NCI-H187 (cell line): ENCODE measurements around the gene IRF9.

Experiments
- DNase-seq, 2 experiments: peaks; one replicate each; lab custom pipeline; 2025; lab: John Stamatoyannopoulos, UW

Gene IRF9, protein sequence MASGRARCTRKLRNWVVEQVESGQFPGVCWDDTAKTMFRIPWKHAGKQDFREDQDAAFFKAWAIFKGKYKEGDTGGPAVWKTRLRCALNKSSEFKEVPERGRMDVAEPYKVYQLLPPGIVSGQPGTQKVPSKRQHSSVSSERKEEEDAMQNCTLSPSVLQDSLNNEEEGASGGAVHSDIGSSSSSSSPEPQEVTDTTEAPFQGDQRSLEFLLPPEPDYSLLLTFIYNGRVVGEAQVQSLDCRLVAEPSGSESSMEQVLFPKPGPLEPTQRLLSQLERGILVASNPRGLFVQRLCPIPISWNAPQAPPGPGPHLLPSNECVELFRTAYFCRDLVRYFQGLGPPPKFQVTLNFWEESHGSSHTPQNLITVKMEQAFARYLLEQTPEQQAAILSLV

DNA sequence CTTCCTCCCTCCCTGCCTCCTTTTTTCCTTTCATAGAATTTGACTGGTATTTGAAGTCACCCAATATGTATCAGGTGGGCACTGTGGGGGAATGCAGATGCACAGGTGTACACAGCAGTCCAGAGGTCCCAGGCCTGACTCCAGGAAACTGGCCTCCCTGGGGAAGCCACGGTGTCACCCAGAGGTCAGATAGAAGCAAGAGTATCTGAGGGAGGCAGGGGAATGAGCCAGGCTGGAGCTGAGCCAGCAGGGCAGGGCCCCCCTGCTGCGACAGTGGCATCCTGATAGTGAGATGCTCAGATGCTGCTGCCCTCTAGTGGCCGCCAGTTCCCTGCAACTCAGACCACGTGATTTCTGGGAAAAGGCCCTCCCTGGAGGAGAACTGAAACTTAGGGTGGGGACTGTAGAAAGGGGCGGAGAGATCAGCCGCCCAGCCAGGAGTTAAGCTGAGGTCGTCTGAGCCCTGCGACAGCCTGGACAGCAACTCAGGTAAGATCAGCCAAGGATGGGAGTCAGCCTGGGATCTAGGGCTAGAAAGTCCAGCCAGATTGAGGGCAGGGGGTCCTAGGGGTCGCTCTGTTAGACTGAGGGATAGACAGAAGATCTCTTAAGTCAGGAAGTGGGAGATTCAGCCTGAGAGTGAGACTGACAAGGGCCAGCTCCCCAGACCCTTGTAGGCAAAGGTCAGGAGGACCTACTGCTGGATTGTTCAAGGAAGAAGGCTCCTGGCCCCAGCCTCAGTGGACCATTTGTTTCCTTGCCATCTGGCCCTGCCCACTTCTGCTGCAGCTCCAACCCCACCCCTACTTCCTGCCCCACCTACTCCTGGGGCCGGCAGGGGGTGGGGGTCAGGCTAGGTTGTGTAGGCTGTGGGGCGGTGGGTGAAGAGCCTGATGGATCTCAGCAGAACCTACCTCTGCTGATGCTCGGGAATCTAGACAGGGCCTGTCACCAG lies at the start of gene IRF9:
Gene IRF9 (plus strand): TSS at position 416 of the 955 bp plus-strand sequence. CDS start 880 bp downstream, outside the sequence.
- peak; percentile 95 to 98 for DNase-seq

DNA sequence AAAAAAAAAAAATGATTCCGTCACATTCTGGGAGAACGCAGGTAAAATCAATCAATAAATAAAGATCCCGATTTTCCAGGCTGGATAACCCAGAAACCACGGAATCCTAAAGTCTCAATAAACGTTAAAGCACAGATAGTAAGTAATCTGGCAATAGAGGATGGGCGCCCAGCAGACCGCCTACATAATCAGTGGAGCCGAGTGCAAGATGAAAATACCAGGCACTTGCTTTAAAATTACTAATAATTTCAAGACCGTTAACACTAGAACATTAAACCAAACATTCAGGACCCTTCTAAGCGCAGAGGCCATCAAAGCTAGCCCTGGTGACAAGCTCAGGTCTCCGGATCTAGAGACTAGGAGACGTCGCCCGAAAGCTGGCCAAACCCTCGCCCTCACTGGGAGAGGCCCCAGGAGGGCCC lies 47.7 kb upstream of the IRF9 start:
- DNase-seq = no peak

DNA sequence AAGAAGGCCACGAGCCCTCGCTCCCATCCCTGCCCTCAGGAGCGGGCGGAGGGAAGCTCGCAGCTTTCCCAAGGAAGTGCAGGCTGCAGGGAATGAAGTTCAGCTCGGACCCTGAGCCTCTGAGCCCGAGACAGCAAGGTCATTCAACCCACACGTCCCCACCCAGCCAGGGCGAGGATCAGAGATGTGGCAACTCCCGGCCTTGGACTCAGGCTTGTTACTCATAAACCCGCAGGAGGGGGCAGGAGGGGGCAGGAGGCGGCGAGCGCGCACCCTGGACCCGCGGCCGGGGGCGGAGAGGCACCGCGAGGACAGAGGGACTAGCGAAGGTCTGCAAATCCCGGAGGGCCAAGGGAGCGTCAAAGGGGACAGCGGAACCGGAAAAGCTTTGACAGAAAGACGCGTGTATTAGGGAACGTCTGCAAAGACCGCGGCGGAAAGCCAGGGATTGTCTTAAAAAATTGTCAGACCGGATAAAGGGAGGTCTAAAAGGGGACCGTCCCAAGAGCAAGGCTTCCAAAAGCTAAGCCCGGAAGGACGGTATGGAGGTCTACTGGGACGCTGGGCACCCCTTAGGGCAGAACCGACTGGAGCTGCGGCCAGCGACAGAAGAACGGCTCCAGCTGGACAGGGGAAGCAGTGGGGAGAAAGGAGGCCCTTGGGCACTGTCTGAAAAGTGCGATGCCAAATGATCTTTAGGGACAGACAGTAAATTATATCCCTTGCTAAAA lies 47.1 kb upstream of the IRF9 start:
- DNase-seq = peak; percentile 67 to 73

DNA sequence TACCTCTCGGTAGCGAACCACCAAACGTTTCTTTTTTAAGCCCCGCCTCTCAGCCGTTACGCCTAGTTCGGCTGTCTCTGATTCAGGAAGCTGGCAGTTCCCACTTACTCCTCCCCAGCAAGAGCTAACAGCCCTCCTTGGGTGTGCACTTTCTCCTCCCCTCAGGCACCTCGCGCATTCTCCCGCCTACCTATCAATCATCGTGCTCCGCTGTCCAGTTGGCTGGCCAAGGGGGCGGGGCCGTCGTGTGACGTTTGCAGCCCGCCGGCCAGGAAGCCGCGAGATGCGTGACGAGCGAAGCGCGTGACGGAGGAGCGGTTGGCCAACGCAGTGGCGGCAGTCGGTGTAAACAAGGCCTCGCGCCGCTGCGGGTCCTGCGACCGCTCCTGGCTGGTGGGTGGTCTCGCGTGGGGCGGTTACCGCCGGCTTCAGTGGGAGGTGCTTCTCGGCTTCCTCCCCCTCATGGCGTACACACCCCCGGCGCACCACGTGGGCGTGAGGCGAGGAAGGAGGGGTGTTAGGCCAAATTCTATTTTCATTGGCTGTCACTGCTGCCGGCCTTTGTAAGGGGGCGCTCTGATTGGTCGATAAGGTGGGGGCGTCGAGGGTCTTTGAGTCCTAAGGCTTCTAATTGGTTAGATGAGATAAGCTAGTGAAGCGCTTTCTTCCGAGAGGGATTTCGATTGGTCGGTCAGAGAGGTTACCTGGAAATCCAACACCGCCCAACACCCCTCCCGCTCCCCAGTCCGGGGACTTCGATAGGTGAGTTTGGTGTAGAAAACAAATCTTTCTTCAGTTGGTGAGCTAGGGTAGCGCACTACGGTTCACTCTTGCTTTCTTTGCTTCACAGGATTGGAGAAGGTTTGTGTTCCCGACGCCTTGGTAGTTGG lies 46.3 kb upstream of the IRF9 start, which contains the start of the genes DCAF11 and NRL:
Gene DCAF11 (plus strand): TSS at position 246 of the 890 bp plus-strand sequence. CDS start 818 bp downstream, outside the sequence.
Gene NRL (minus strand): TSS at position 418 of the 890 bp plus-strand sequence. CDS start 32,101 bp downstream, outside the sequence.
- DNase-seq = peak; percentile 99

DNA sequence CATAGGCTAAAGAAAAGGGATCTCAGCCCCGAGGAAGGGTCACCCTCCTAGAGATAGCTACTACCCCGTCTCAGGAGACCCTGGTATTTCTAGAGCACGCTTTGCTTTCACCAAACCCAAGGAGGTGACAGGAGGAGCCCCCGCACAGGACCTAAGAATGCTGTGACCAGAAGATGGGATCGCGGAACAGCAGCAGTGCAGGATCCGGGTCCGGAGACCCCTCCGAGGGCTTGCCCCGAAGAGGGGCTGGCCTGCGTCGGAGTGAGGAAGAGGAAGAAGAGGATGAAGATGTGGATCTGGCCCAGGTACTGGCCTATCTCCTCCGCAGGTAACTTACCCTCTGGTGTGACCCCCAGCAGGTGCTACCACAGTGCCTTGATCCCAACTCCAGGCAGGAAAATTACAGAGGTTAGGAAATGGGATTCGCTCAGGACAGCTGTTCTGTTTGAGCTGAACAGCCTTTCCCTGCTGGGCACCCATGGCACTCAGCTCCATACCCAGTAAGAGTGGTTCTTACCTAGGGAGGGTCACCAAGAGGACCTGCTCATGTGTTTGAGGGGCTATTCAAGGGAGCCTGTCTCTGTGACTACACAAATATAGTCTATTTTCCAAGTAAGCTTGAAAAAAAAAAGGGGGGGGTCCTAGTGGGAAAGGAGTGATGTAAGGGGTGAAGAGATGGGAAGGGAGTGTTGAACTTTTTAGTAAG lies 45.5 kb upstream of the IRF9 start:
- DNase-seq = no peak

DNA sequence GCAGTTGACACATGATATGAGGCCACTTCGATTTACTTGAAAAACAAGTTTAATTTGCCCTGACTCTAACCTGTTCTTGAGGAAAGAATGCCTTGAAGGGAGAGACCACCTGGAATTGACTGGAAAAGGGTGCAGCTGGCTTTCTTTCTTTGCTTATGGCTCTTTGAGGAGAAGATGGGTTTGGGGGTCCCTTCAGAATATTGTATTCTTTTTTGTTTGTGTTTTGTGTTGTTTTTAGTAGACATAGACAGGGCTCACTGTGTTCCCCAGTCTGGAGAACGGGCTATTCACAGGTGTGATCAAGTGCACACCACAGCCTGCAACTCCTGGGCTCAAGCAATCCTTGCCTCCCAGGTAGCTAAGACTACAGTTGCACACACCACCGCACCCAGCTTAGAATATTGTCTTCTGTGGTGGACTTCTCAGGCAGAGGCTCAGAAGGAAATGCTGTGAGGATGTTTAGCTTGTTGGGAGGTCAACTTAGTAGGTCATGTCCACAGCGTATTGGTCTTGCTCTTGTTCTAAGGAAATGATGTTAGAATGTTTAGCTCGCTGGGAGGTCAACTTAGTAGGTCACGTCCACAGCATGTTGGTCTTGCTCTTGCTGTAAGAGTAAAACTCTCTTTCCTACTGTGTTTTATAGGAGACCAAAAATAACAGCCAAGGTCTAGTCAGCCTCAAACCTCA lies 44.8 kb upstream of the IRF9 start:
- no peak for DNase-seq

DNA sequence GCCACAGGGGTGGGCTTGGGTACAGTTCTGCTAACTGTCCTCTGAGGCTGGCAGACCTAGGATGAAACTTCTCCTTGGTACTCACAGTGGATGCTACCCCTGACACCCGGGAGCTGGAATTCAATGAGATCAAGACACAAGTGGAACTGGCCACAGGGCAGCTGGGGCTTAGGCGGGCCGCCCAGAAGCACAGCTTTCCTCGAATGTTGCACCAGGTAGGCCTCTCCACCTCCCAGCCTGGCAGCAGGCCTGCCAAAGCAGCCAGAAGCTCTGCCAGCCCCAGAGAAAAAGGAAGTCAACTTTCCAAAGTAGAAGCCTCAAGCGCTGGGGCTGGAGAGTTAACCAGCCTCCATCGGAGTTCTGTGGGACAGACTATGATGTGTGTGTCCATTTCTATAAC lies 43.9 kb upstream of the IRF9 start:
- no peak for DNase-seq

DNA sequence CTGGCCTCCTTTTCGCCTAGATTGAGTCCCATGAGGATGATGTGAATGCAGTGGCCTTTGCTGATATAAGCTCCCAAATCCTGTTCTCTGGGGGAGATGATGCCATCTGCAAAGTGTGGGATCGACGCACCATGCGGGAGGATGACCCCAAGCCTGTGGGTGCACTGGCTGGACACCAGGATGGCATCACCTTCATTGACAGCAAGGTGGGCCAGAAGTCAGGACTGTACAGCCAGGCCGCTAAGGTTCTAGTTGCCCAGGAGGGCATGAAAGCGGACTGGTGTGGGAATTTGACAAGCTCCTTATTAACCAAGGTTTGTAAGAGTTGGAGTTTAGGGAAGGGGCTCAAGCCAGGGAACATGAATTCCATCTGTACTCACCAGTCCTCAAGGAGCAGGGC lies 41.4 kb upstream of the IRF9 start:
- no peak for DNase-seq

DNA sequence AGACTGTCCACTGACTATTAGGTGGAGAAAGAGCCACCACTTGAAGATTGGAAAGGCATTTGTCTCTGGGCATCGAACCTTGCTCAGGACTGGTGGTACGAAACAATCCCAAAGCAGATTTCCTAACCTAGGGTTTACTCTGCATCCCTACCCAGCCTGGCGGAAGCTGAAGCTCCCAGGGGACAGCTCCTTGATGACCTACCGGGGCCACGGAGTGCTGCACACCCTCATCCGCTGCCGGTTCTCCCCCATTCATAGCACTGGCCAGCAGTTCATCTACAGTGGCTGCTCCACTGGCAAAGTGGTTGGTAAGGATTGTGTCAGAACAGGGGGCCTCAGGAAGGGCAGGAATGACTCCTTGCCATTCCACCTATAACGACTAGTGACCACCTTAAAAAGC lies 39.9 kb upstream of the IRF9 start:
- no peak for DNase-seq

DNA sequence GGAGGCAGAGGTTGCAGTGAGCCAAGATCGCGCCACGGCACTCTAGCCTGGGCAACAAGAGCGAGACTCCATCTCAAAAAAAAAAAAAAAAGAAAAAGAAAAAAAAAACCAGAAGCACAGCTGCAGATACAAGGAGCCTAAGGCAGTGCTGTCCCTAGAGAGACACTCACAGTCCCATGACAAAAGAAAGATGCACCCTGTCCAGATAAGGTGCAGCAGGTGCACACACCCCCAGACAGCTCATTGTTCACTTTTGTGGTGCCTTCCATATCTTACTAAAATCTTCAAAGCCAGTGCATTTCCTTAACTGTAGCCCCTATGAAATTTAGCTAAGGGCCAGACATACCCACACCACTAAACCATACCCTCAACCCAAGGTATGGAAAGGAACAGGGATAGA lies 38.6 kb upstream of the IRF9 start:
- DNase-seq = no peak

DNA sequence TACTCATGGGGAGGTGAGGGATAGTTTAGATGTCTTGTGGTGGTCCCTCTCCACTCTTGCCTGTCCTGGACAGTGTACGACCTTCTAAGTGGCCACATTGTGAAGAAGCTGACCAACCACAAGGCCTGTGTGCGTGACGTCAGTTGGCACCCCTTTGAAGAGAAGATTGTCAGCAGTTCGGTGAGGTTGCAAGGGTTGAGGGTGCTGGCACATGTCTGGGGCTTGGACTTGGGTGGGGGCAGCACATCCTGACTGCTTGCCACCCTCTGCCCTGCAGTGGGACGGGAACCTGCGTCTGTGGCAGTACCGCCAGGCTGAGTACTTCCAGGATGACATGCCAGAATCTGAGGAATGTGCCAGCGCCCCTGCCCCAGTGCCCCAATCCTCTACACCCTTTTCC lies 38.2 kb upstream of the IRF9 start:
- no peak for DNase-seq

DNA sequence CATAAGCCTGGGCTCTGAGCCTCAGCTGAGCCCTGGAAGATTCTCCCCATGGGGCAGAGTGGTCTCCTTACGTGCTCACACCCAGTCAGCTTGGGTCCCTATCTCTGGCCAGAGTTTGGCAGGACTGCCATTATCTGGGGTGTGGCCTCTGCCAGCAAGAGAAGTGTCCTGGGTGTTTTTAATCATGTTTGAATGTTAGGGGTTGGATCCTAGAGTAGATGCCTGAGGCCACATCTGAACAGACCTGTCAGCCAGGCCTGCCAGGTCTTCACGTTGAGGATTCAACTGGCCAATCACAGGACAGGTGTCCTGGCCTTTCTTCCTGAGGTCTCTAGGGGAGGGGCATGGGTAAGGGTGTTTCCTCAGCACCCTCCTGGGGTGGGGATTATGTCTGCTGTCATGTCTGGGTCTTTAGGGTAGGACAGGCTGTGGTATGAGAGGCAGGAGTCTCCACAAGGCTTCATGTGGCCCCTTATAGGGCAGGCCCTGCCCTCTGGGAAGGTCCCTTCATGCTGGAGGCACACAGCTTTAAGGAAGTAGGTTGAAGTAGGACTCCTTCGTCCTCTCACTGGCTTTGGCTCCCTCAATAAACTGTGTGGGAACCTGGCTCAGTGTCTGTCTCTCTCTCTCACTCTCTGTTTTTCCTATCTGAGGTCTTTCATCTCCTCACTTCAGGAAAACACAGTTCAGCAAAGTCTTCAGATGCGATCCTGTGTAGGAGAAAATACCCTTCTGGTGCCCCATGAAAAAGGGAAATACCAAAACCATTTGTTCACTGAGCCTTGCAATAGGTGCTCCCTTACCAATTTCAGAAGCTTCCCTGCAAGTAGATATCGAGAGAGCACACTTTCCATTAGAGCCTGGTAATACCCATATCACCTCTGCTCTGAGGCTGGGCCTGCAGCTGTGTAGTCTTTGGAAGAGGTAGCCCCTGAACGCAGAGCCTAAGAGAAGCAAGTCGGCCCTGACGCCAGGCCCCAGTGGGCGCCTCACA lies 37.3 kb upstream of the IRF9 start:
- DNase-seq = no peak

DNA sequence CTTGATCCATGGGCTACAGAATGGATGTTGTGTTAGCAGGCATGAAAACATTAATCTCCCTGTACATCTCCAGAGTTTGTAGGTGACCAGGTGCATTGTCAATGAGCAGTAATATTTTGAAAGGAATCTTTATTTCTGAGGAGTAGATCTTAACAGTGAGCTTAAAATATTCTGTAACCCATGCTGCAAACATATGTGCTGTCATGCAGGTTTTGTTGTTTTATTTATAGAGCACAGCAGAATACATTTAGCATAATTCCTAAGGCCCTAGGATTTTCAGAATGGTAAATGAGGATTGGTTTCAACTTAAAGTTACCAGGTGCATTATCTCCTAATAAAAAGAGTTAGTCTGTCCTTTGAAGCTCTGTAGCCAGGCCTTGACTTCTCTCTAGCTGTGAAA lies 34.1 kb upstream of the IRF9 start:
- no peak for DNase-seq

DNA sequence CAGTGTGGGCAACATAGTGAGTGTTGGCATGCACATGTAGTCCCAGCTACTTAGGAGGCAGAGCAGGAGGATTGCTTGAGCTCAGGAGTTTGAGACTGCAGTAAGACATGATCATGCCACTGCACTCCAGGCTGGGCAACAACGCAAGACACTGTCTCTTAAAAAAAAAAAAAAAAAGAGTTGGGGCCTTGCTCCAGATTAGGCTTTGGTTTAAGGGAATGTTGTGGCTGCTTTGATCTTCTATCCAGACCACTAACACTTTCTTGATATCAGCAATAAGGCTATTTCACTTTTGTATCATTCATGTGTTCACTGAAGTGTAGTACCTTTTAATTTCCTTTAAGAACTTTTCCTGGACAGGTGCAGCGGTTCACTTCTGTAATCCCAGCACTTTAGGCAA lies 33.4 kb upstream of the IRF9 start:
- DNase-seq = no peak

DNA sequence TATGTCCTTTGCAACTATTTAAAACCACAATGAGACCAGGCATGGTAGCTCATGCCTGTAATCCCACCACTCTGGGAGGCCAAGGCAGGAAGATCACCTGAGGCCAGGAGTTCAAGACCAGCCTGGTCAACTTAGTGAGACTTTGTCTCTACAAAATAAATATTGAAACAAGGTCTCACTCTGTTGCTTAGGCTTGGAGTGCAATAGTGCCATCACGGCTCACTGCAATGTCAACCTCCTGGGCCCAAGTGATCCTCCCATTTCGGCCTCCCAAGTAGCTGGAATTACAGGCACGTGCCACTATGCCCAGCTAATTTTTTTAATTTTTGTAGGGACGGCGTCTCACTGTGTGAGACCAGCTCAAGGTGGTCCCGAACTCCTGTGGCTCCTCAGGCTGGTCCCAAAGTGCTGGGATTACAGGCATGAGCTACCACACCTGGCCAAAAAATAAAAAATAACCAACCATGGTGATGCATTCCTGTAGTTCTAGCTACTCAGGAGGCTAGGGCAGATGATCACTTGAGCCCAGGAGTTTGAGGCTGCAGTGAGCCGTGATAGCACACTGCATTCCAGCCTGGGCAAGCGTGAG lies 31.6 kb upstream of the IRF9 start:
- DNase-seq = no peak

DNA sequence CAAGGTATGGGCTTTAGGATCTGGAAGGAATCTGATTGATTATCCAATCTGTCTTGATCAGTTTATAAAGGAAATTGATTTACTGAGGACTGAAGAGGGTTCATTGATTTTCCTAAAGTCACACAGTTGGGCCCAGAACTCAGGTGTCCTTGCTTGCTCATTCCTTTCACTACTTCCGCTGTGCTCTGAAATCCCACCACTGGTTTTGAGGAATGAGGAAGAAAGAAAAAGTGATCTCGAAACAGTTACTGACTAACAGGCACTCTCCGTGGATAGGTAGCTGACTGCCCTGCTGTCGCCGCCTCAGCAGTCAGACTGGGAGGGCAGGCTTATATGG lies 30.7 kb upstream of the IRF9 start, which contains the start of gene FITM1:
Gene FITM1 (plus strand): TSS at position 280 of the 337 bp plus-strand sequence. CDS start 905 bp downstream, outside the sequence.
- no peak for DNase-seq

DNA sequence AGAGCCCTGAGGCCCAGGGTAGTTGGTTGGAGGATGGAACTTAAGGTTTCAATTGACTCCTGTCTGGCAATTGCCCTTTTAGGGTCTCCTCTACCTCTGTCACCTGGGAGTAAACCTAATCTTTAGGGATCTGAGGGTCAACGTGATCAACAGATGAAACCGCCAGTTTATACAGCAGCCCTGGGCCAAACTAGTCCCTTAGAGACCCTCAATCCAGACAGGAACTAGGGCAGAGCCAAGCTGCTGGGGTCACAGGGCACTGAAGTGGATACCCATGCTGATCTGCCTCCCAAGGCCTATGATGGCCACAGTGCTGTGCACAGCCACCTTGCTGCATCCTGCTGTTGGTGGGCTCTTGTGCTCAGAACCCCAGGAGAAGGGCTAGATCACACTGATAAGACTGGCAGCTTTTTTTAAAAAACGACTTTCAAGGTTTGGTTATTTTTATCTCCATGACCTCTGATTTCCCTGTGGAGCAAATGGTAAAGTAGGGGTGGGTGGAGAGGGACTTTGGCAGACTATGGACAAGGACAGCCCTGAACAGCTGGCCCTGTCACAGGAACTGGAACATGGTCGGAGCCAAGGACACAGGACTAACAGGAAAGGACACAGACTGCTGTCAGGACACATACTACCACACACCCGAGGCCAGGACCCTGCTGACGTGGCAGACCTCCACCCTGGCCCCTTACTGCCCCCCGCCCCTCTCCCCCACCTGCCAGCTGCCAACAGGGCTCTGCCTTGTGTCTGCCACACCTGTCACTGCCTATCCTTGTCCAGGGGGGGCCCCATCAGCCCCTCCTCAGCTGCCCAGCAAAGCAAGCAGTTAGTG lies 30.1 kb upstream of the IRF9 start:
- no peak for DNase-seq
